HG03558 (cell line): ENCODE results near the gene HLA-F.

Experiments
- ATAC-seq: cut with Tn5 transposase; IDR thresholded peaks from one replicate; pipeline ENCODE4 v1.9.1; 2021; ENCODE audit warnings: moderate number of reproducible peaks; ENCODE audit not compliant: unreplicated experiment; ENCODE audit errors: extremely low read depth

Gene HLA-F

DNA sequence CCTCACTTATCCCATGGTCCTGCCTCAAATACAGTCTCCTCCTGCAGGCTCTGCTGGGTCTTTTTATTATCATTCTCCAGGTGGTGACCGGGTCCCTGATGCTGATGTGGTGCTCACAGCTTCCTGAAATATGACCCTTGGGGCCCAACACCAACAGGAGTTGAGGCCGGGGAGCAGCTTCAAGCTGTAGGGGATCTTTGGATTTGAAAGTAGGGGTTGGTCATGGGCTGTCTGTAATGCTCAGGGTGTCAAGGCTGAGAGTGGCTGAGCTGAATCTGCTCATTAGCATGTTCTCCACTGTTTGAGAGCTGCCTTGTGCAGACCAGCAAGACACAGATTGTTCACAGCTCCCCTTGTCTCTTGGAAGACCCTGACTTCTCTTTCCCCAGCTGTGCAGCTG lies 35.5 kb downstream of the HLA-F start:
- no peak for ATAC-seq

- ATAC-seq: no peak
Observed at GRCh38 chr6:29759457-29759856, 36.2 kb downstream of the HLA-F start.

- ATAC-seq: no peak
Observed at GRCh38 chr6:29760328-29760727, 37.1 kb downstream of the HLA-F start.

DNA sequence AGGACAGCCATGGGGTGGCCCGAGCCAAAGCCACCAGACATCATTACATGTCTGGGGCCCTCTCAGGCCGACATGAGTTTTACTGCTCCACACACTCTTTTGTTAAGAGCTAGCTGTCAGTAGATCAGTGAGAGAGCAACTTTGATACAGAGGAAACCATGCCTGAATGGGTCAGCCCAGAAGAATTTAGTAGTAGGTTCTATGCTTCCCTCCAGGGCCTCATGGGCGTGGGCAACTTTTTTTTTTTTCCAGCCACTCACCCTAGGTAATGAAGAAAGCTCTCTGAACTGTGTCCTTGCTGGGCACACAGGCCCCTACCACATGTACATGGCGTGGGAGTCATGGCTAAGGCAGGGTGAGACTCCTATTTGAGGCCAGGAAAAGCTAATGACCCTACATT lies 38.8 kb downstream of the HLA-F start:
- ATAC-seq: no peak

- ATAC-seq: no peak
Observed at GRCh38 chr6:29762781-29763214, 39.6 kb downstream of the HLA-F start.

DNA sequence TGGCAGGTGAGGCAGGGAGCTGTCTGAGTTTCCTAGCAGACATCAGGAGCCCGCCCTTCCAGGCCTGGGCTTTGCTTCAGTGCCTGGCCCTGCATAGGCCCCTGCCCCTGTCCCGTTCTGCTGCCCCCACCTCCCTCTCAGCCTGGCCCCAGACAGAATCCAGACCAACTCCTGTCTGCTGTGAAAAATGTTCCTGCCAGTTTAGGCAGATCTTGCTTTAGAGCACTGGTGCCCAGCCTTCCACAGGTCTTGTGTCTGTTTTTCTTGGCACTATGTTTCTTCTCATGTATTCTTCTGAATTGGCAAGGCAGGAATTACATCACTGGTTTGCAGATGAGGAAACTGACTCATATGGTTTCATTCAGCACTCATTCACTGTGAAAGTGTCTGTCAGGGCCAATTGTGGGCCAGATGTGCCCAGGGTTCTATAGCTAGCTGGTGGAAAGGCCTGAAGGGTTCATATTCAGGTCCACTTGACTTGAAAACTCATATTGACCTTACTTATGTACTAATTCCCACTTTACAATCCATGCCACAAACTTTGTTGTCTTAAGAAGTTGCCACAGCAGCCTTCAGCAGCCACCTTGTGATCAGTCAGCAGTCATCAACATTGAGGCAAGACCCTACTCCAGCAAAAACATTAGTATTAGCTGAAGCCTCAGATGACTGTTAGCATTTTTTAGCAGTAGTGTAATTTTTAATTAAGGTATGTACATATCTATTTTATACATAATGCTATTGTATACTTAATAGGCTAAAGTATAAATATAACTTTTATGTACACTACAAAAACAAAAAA lies 40.5 kb downstream of the HLA-F start:
- no peak for ATAC-seq

- ATAC-seq: no peak
Observed at GRCh38 chr6:29764422-29765196, 41.4 kb downstream of the HLA-F start.

DNA sequence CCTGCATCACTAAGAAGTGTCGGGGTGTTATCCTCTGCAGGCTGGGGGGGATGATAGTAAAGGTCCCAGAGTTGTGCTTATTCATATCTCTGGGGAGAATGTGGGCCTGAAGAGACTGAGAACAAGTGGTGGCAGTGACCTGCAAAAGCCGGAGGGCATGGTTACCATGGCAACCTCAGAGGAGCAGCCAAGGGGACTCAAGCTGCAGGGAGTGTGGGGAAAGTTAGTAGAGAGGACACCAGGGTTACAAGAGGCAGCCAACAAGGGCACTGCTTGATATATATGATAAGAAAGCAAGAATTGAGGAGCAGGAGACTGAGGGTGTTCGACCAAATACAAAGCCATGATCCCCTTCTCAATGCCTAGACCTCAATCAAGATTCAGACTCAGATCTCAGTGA lies 46.1 kb downstream of the HLA-F start:
- ATAC-seq: no peak

- no peak for ATAC-seq
Observed at GRCh38 chr6:29770306-29770705, 47.1 kb downstream of the HLA-F start.

DNA sequence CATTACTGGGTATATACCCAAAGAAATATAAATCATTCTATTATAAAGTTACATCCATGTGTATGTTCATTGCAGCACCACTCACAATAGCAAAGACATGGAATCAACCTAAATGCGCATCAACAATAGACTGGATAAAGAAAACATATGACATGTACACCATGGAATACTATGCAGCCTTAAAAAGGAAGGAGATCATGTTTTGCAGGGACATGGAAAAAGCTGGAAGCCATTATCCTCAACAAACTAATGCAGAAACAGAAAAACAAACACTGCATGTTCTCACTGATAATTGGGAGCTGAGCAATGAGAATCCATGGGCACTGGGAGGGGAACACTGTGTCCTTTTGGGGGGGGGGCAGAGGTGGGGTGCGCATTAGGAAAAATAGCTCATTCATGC lies 53.5 kb downstream of the HLA-F start:
- ATAC-seq: no peak
